ENCODE results near the gene SCFD1.

GRCh38 chr14:30614155-30614554 is 8.0 kb upstream of the SCFD1 start:
- TF ChIP-seq CTCF (IDR thresholded peaks at IDR 0.05), result no peak
- no peak for TF ChIP-seq POLR2A (IDR thresholded peaks at IDR 0.05)
